Hippocampal formation (tissue), 2 donors: ENCODE results near the gene SURF6.
"Not testable (repeated sequence)": the region's sequence is repeated elsewhere in the genome, so short reads cannot be mapped to it uniquely, and the experiment has no call there.

ENCODE experiments used
- DNase-seq, 2 donors: peaks; one replicate each; lab custom pipeline; 2025; lab: John Stamatoyannopoulos, UW

The SURF6 gene

DNA sequence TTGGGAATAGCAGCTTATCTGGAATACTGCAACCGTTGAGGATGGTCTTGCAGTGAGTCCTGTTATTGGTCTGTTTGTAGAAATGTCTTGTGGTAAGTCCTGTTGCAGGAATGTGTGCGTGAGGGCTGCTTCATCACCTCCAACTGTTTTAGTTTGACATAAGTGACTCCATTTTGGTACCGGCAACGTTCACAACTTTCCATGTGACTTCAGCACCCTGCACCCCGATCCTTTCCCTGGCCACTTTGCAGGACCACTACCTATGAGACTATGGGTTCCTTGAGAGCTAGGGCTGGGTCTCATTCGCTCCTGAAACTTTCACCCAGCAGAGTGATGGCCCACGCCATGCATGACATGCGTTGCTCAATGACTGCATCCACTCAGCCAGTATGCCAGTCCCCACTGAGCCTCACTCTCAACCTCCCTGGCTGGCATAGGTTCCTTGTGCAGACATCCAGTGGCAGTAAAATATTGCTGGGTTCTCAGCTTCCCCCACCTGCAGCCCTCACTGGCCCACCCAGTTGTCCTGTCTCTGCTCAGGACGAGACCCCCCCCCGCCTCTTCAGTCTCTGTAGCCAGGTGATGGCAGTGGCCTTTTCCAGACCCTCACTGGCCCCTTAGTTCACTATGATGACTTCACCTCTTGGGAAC lies 8.0 kb downstream of the SURF6 start:
- DNase-seq = no peak

DNA sequence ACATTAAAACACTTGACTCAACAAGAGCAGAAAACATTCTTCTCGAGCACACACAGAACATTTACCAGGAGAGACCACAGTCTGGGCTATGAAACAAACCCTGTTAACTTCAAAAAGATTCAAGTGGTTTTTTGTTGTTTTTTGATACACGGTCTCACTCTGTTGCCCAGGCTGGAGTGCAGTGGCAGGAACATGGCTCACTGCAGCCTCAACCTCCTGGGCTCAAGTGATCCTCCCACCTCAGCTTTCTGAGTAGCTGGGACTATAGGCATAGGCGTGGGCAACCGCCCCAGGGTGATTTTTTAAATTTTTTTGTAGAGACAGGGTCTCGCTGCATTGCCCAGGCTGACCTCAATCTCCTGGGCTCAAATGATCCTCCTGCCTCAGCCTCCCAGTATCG lies 9.0 kb downstream of the SURF6 start:
- not testable (repeated sequence) for DNase-seq

DNA sequence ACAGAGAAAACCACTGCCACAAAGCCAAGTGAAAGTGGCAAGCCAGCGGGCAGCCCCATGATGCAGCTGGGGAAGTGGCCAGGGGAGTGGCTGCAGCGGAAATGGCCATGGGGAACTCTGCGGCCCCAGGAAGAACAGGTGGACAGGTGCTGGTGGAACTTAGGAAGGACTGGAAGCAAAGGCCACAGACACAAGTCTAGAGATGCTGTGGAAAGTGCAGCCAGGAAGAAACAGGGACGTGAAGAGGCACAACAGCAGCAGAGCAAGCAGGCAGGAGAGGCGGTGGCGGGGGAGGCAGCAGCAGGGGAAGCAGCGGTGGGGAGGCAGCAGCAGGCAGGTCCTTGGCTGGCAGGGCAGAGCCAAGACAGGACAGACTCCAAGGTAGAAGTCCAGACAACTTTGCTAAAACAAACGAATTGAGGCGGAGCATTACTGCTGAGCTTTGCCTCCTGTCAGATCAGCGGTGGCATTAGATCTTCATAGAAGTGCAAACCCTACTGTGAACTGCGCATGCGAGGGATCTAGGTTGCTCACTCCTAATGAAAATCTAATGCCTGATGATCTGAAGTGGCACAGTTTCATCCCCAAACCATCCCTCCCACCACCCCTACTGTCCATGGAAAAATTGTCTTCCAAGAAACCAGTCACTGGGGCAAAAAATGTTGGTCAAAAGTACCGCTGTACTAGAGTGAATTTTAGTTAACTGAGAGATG lies 11.8 kb downstream of the SURF6 start:
- DNase-seq = no peak

DNA sequence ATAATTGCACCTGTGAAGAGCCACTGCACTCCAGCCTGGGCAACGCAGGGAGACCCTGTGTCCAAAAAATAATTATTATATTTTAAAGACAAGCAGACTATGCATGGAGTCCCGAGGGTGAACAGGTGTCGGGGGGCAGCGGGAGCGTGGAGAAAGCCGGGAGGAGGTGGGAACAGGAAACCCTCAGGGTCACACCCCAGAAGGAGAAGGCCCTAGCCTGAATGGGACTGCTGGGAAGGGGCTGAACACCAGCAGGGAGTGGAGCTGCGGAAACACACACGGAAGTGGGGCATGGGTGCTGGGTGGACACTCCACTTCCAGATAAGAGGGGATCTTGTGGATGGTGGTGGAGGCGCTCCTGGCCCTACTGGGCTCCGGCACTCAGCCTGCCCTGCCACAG lies 12.8 kb downstream of the SURF6 start:
- DNase-seq = no peak

DNA sequence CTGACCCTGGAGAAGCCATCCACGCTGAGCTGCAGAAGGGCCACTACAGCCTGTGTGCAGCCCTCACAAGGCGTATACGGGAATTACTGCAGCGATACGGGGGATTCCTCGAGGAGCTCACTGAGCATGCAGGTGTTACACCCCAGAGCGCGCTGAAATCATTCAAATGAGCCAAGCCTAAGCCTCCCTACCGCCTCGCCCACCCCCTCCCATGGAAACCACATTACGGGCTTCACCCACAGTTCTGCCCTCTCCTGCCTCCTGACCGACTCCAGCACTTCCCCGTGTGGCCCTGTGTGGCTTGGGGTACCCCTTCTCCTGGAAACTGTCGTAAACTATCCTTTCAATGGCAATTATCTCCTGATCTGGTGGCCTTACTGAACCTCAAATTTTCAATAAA lies 13.3 kb downstream of the SURF6 start:
- DNase-seq = no peak

DNA sequence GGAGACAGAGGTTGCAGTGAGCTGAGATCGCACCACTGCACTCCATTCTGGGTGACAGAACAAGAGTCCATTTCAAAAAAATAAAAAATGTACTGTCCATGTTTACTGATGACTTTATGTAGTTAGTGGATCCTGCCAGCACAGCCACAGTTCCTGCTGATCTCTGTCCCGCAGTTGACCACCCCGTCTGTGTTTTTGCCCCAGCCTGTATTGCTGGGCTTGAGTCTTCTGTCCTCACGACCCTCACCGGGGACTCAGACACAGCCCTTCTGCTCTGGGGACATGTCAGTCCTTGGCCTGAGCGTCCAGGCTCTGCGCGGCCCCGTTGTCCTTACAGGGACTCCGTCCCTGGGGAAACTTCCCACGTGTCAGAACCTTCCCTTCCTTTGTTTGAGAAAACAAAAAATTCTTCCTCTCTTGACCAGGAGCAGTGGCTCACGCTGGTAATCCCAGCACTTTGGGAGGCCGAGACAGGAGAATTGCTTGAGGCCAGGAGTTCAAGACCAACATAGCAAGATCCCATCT lies 14.5 kb downstream of the SURF6 start:
- DNase-seq = no peak

DNA sequence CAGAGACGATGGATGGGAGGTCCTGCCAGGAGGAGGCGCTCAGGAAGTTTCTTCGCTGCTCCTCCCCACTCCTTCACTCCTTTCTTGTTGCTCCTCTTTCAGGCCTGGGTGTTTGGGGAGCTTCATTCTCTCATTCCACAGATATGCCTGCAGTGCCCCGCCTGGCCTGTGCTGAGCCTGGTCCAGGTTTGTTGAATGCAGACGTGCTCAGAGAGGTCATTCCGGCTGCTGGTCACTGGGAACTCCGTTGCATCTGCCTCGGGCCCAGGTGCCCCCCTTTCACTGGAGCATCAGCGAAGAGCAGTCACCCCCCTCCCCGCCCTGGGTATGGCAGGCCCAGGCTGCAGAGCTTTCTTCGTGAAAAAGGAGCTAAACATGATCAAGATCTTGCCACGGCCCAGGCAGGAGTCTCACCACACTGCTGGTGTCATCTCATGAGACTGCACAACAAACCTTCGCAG lies 15.5 kb downstream of the SURF6 start:
- DNase-seq = no peak

DNA sequence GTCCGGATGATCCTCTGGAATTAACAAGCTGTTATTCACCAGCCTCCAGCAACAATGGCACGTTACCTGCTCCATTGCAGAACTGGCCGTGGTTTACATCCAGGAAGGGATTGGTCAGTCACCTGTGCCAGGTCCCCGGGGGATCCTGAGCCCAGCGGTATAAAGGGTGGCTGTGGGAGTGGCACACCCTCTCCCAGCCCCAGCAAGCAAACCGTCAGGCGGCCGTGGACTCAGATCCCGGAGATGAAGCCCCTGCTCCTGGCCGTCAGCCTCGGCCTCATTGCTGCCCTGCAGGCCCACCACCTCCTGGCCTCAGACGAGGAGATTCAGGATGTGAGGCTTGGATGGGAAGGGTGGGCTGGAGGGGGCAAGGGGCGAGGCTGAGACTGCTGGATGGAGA lies 18.4 kb downstream of the SURF6 start:
- not testable (repeated sequence) for DNase-seq

DNA sequence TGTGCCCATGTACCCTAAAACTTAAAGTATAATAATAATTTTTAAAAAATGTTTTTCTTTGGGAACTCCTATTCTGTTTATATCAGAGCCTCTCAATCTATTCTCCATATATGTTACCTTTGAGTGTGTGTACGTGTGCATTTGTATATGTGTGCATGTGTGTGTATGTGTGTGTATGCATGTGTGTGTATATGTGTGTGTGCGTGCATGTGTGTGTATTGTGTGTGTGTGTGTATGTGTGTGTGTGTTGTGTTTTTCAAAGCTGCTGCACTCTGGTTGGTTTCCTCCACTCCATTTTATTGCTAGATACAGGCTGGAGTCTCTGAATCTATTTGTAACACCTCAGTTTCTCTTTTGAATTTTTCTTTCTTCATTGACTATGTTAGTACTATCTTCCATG lies 20.0 kb downstream of the SURF6 start:
- DNase-seq = no peak

DNA sequence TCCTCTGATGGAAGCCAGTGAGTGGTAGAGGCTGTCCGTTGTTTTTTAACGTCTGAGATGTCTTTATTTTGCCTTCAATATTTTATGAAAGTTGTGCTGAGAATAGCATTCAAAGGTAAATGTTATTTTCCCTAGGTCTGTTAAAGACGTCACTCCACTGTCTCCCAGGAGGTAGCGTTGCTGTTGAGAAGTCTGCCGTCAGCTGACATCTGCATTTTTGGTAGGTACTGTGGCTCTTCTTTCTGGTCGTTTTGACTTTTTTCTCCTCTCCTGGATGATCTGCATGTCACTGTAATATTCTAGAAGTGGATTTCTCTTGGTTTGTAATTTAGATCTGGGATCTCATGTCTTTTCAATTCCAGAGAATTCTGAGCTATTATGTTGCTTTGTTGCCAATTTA lies 26.4 kb downstream of the SURF6 start:
- no peak for DNase-seq

DNA sequence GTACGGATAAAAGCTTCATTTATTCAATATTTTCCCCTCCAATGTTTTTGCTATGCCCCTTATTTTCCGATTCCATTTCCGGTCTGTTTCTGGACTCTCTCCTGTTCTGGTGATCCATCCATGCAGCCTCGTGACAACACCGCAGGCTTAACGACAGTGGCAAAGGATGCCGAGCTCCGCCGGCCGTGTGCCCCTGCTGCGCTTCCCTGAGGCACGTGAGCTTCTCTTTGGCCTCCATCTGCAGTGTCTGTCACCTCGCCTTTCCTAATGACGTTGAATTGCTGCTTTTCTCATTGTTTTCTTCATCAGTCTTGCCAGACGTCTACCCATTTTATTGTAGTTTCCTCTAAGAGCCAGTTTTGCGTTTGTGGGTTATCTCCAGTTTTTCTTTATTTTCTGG lies 28.7 kb downstream of the SURF6 start:
- DNase-seq = no peak

DNA sequence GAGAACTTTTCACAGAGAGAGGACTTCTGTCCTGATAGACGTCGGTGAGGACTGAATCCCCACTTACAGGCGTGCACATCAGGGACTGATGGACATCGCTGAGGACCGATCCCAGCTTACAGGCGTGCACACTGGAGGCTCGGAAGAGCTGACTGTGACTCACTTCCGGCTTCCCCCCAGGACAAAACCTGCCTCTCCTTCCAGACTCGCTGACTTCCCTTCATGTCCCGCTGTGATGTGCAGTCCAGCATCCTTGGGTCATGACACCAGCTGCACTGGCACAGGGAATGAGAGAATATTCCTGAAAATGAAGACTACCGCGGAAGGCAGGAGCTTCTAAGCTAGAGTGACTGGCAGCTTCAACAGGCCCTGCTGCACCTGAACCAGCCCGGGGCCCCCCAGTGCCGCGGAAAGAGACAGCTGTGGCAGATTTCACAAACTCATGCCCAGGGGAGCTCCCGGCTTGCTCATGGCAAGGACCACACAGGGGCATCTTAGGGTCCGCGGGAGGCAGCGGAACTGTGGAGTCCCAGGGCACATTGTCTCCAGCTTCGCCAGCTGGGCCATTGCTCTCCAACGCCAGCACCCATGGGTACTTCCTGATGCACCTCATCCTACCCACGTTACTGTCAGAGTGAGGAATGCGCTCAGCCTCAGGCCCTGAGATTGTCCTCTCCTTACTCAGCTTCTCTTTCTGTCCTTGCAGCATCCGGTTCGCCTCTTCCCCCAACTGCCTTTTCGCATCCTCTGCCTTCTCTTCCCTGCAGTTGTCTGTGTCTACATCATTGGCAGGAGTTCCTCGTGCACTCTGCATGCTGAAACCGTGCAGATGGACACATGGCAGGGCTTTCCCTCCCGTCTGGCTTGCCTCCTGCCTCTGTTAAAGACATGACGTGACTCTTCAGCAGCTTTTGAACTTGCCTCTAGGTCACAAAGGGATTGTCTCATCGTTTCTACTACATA lies 29.5 kb downstream of the SURF6 start:
- DNase-seq = no peak

DNA sequence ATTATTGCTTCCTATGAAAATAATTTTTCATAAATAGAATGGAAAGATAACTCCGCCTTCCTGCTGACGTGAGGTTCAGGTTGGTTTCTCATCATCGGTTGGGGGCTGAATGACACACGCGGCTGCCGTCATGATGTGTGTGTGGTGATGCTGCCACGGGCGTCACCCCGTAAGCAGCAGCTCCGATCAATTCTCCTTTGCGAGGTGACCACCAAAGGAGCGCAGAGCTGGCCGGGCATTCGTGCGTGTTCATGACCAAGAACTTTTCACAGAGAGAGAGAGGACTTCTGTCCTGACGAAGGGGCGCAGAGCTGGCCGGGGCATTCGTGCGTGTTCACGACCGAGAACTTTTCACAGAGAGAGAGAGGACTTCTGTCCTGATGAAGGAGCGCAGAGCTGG lies 30.3 kb downstream of the SURF6 start:
- DNase-seq = no peak

DNA sequence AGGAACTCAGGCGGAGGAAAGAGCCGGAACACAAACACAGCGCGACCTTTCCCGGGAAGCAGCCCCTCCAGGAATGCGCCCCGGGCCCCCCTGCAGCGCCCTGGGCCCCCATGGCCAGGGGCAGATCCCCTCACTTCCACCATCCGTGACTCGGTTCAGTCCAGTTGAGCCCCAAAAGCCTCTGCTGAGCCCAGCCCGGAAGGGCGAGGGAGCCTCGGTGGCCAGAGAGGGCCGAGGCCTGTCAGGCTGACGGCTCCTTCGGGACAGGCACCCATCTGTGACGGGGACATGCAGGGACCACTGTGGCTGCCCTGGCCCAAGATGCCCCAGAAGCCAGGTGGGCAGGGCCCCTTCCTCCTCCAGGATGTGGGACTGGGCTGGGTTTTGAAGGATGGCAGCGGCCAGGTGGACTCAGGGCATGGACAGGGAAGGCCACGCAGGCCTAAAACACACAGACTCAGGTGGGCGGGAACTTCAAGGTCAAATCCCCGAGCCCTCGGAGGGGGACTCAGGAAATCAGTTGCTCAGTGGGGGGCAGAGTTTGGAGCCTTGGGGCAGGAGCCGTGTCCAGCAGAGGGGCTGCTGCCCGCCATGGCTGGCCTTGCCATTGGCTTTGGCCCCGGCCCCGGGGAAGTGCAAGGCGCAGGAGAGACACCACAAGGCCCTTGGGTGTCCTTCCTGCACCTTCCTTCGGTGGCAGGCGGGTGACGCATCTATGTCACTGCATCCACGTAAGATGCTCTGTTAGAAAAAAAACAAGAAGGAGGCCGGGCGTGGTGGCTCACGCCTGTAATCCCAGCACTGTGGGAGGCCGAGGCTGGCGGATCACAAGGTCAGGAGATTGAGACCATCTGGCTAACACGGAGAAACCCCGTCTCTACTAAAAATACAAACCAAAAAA lies 31.3 kb downstream of the SURF6 start:
- no peak for DNase-seq

DNA sequence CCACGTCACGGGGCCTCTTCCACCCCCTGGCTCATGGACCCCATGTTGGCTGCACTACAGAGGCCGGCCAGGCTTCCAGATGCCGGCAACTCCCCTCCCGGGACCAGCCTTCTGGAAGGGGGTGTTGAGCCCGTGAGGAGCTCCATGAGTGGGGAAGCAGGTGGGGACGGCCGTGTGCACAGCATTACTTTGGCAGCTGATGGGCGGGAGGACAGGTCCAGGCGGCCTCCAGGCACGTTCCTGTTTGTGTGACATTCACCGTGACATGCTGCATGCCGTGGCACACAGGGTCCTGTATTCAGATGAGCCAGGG lies 31.9 kb downstream of the SURF6 start:
- no peak for DNase-seq

DNA sequence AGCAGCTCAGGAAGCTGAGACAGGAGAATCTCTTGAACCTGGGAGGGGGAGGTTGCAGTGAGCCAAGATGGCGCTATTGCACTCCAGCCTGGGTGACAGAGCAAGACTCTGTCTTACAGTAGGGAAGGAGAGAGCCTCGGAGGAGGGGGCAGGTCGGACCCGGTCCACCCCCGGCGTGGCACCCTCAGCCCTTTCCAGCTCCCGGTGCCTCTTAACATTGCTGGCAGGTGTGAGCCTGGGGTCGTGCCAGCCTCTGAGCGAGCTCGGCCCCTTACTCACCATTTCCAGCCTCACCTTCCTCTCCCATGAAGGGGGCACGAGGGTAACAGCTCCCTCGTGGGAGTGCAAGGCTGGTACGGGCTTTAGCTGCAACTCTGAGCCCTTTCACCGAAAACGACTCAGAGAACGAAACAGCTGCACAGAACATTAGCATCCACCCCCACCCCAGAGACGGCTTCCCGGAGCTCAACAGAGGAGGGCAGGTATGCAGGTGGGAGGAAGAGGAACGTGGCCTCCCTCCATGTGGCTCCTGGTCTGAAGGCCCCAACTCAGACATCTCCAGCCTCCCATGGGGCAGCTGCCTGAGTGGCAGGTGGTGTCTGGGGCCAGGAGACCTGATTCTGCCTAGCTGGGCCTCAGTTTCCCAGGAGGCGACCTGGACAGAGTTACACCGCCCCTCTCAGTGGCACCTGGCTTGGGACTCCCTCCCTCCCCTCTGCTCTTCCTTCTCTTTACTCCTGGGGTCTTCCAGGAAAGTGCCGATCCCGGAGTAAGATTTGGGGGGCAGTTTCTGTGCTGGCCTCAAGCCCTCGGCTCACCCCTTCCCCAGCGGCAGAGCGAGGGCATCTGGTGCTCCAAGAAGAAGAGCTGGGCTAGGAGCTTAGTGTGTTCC lies 32.5 kb downstream of the SURF6 start:
- no peak for DNase-seq

DNA sequence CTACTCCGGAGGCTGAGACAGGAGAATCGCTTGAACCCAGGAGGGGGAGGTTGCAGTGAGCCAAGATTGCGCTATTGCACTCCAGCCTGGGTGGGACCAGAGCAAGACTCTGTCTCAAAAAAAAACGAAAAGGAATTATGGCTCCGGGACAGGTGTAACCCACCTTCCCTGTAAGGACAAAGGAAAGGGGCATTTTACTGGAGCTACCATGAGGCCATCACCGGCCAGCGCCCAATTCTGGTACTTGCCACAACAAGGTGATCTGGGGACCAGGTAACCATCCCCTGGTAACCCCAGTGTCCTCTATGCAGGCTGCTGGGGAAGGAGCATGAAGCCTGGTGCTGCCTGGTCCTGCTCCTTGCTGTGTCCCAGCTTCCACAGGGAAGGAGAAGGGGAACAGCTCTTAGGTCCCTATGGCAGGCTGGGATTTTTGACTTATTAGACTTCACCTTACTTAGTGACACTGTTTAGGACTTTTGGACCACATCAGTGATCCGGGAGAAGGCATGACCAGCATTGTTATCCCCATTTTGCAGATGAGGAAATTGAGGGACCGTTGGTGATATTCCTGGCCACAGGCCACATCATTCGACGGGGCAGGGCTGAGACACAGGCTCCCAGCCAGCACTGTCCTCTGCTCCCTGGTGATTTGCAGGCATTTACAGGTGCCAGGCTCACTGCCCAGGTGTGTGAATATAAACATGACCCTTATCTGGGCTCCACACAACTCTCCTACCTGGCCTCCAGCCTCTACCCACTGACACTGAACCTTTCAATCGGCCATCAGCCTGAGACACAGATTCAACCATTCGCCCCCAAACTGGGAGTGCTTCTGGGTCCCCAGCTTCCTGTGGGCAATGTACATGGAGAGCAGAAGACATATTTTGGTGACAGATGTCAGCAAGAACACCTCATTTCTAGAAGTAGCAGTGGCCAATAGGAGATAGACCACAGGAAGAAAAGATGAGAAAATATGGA lies 34.4 kb downstream of the SURF6 start:
- DNase-seq = no peak

DNA sequence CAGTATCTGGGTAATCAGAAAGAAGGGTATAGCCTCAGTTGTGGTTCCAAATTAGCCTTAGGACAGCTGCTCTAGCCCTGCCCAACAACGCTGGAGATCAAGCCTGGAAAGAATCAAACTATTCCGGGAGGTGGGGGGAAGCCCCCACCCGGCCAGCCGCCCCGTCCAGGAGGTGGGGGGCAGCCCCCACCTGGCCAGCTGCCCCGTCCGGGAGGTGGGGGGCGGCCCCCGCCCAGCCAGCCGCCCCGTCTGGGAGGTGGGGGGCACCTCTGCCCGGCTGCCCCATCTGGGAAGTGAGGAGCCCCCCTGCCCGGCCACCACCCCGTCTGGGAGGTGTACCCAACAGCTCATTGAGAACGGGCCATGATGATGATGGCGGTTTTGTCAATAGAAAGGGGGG lies 36.0 kb downstream of the SURF6 start:
- not testable (repeated sequence) for DNase-seq

DNA sequence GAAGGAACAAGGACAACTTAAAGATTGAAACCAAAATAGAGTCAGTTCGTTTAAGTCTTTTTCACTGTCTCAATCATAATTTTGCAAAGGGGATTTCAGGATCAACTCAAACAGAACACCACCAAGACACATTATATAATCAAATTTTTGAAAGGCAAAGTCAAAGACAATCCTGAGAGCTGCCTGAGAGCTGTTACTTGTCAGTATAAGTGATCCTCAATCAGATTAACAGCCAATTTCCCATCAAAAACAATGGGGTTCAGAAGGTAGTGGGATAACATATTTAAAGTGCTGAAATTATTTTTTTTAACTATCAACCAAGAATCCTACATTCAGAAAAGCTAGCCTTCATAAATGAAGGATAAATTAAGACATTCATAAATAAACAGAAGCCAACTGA lies 41.7 kb downstream of the SURF6 start:
- DNase-seq = no peak
